SK-N-SH treated with all-trans-retinoic acid at 6 μM for 48 hours (cell line): Measurements from ENCODE around the gene ADCY5.

Source experiments
- GLIS3 ChIP-seq: fragments of 250-450 bp; sonication (Bioruptor Pico); IDR thresholded peaks from 2 replicates; pipeline ENCODE4 v1.5.0; 2020; ENCODE audit warnings: mild to moderate bottlenecking, moderate library complexity
- TF ChIP-seq, protein P1 (sequence below): fragments of 250-450 bp; sonication (Bioruptor Pico); IDR thresholded peaks from 2 replicates; pipeline ENCODE4 v1.8.0; 2020; ENCODE audit warnings: mild to moderate bottlenecking, moderate library complexity, borderline replicate concordance

DNA sequence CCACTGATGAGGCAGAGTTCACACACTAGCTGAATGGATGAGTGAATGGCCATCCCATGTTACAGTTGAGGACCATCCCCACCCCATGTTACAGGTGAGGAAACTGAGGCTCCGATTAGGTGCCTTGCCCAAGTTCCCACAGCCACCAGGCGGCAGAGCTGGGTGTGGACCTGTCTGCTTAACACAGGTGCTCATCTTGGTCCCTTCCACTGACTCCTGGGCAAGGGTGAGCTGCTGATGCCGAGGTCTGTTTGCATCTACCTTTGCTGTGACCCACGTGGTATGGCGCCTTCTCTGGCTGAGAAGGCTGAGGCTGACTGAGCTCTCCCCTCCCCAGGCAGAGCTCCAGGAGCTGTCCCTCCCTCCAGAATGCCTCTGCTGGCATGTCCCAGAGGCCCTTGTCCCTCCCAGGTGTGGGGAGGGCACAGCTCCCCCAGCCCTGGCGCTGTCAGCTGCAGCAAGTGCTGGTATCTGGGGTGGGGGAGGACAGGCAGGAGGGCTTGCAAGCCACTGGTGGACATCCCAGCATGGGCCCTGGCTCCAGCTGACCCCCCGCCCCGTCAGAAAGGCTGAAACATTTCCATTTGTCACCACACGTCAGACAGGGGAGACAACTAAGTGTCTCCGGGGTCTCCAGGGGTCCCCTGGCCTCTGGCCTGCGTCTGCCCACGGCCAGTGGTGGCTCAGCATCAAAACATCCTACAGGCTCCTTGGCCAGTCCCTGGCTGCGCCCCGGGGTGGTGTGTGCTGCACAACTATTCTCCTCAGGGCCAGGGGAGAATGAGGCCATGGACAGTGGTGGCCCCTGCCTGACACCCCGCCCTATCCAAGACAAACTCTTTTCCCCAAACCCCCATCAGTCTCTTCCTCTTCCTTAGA is 105.4 kb downstream of the ADCY5 start:
- TF ChIP-seq, protein P1, sequence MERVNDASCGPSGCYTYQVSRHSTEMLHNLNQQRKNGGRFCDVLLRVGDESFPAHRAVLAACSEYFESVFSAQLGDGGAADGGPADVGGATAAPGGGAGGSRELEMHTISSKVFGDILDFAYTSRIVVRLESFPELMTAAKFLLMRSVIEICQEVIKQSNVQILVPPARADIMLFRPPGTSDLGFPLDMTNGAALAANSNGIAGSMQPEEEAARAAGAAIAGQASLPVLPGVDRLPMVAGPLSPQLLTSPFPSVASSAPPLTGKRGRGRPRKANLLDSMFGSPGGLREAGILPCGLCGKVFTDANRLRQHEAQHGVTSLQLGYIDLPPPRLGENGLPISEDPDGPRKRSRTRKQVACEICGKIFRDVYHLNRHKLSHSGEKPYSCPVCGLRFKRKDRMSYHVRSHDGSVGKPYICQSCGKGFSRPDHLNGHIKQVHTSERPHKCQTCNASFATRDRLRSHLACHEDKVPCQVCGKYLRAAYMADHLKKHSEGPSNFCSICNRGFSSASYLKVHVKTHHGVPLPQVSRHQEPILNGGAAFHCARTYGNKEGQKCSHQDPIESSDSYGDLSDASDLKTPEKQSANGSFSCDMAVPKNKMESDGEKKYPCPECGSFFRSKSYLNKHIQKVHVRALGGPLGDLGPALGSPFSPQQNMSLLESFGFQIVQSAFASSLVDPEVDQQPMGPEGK (CRISPR knock-in tag) = no peak
- no peak for TF ChIP-seq GLIS3 (CRISPR knock-in tag)
